ENCODE data around the gene ADGRL2. TPM values are rescaled to one million over a fixed set of nuclear protein-coding genes. Genes with fewer than 3 reads are reported as not detected.

The ADGRL2 gene
- total RNA-seq, 1 experiment from 2014 or later = 0.20 TPM

DNA sequence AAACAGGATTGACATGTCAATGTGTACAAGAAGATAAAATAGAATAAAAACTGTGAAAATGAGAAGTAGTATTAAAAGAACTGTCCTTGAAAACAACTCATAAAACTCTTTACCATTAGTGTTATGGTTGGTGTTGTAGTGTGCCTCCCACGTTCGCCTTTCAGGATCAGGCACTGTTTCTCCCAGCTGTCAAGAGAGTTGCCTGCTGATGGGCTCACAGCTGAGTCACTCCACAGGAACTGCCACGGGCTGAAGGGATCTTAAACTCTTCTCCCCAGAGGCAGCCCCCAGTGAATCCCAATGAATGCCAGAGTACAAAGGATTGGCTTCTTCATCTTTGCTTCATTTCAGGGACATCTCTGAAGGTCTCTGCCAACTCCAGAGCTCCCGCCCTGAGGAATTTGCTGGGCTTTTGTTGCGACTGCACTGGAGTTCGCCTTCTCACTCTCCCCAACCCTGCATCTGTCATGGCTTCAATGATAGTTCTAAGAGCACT, 119.6 kb downstream of the ADGRL2 start:
- Histone ChIP-seq H3K9me3 (ENCODE audit: control insufficient read depth in 1 of 2, insufficient read depth in 1 of 2, low read depth in 1 of 2, low read length in 2 of 2) (no peaks in the 10 kb centered on the region; a peak in 1 of 4 replicates), H3K9me2 (ENCODE audit: insufficient read depth) (no peaks in the 10 kb centered on the region), H3K4me1 (ENCODE audit: control insufficient read depth in 1 of 2, insufficient read depth in 2 of 2, low read length in 2 of 2) (no peaks in the 10 kb centered on the region), H3K36me3 (ENCODE audit: control insufficient read depth in 1 of 2, insufficient read depth in 2 of 2, low read length in 2 of 2) (no peaks in the 10 kb centered on the region), H3K4me3 (replicated peaks in 1 of 2; ENCODE audit: low read depth in 1 of 2, low read length in 2 of 2) (no peak overlapping the region), H3K4me2 (ENCODE audit: low read length) (no peak overlapping the region), H4K20me1 (ENCODE audit: insufficient read depth) (no peaks in the 10 kb centered on the region), H3K27ac (ENCODE audit: low read depth, low read length) (no peak overlapping the region), H3K9ac (ENCODE audit: low read length) (no peak overlapping the region), H3K79me2 (ENCODE audit: insufficient read depth, low read length) (no peaks in the 10 kb centered on the region), H2AFZ (ENCODE audit: low read depth, low read length, poor library complexity, severe bottlenecking) (no peak overlapping the region), H3K27me3 (ENCODE audit: insufficient read depth, low read length) (peaks cover 8% of the 10 kb centered on the region; the same call in 1 of the 2 replicates)
- no TSS peak for BruUV-seq (replicated peaks)
- ChIA-PET RAD21 (ENCODE audit: low non-redundant PET in 1 of 2, low total read pairs in 2 of 2, uncharacterized antibody in 2 of 2, unreplicated experiment in 2 of 2) (no interaction called here), POLR2A (no interaction called here), CTCF (no interaction called here)
- intact Hi-C loops (cut with micrococcal nuclease) = no loop called here
- TF ChIP-seq ZNF274 (IDR thresholded peaks at IDR 0.05; ENCODE audit: low read depth, low read length) = no peak
- no peak for TF ChIP-seq FOSL1 (IDR thresholded peaks at IDR 0.05; ENCODE audit: low read depth)
- DNase-seq (ENCODE audit: low read depth, low spot score) (no peak), ATAC-seq (no peak)

DNA sequence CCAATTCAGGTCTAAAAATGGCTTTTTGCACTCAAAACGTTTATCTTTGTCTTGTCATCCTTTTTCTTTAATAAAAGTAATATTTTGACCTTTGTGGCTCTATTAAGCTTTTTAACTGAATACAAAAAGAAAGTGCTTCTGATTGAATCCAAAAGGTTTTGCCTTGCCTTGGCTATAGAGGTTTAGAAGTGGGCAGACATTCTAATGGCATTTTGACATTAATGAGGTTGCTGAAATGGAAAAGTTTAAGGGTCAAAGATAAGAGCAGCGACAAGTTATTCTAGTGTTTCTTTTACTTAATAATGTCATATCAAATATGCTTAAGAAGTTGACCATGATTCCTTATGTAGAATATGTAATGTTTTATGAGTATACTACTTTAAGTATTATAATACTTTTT, 120.2 kb downstream of the ADGRL2 start:
- H3K36me3 ChIP-seq (ENCODE audit: control insufficient read depth in 1 of 2, insufficient read depth in 2 of 2, low read length in 2 of 2) = no peaks in the 10 kb centered on the region
- RAD21 ChIA-PET (ENCODE audit: low non-redundant PET in 1 of 2, low total read pairs in 2 of 2, uncharacterized antibody in 2 of 2, unreplicated experiment in 2 of 2) = no interaction called here
- intact Hi-C loops (cut with micrococcal nuclease) = no loop called here
- BruUV-seq (replicated peaks) = no TSS peak
- peaks cover 8% of the 10 kb centered on the region; the same call in 1 of the 2 replicates for H3K27me3 ChIP-seq (ENCODE audit: insufficient read depth, low read length)
- no peaks in the 10 kb centered on the region for H4K20me1 ChIP-seq (ENCODE audit: insufficient read depth)
- no peaks in the 10 kb centered on the region for H3K79me2 ChIP-seq (ENCODE audit: insufficient read depth, low read length)
- DNase-seq (ENCODE audit: low read depth, low spot score) = no peak
- no peak overlapping the region for H3K4me2 ChIP-seq (ENCODE audit: low read length)
- no peaks in the 10 kb centered on the region; a peak in 1 of 4 replicates for H3K9me3 ChIP-seq (ENCODE audit: control insufficient read depth in 1 of 2, insufficient read depth in 1 of 2, low read depth in 1 of 2, low read length in 2 of 2)
- no peaks in the 10 kb centered on the region for H3K4me1 ChIP-seq (ENCODE audit: control insufficient read depth in 1 of 2, insufficient read depth in 2 of 2, low read length in 2 of 2)
- CTCF ChIA-PET = no interaction called here
- no peak overlapping the region for H3K9ac ChIP-seq (ENCODE audit: low read length)
- no peak overlapping the region for H3K27ac ChIP-seq (ENCODE audit: low read depth, low read length)
- no peaks in the 10 kb centered on the region for H3K9me2 ChIP-seq (ENCODE audit: insufficient read depth)
- POLR2A ChIA-PET = no interaction called here
- H2AFZ ChIP-seq (ENCODE audit: low read depth, low read length, poor library complexity, severe bottlenecking) = no peak overlapping the region
- ATAC-seq = no peak
- H3K4me3 ChIP-seq (replicated peaks in 1 of 2; ENCODE audit: low read depth in 1 of 2, low read length in 2 of 2) = no peak overlapping the region
- TF ChIP-seq ELF1 (IDR thresholded peaks at IDR 0.05; ENCODE audit: borderline replicate concordance, low read depth) = no peak
- TF ChIP-seq RAD21 (IDR thresholded peaks at IDR 0.05; ENCODE audit: low read depth) = no peak
- no peak for TF ChIP-seq POLR2AphosphoS5 (IDR thresholded peaks at IDR 0.05; ENCODE audit: low read depth, low read length)
- TF ChIP-seq, protein P1, sequence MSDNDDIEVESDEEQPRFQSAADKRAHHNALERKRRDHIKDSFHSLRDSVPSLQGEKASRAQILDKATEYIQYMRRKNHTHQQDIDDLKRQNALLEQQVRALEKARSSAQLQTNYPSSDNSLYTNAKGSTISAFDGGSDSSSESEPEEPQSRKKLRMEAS (IDR thresholded peaks at IDR 0.05) = no peak
- TF ChIP-seq, protein P2, sequence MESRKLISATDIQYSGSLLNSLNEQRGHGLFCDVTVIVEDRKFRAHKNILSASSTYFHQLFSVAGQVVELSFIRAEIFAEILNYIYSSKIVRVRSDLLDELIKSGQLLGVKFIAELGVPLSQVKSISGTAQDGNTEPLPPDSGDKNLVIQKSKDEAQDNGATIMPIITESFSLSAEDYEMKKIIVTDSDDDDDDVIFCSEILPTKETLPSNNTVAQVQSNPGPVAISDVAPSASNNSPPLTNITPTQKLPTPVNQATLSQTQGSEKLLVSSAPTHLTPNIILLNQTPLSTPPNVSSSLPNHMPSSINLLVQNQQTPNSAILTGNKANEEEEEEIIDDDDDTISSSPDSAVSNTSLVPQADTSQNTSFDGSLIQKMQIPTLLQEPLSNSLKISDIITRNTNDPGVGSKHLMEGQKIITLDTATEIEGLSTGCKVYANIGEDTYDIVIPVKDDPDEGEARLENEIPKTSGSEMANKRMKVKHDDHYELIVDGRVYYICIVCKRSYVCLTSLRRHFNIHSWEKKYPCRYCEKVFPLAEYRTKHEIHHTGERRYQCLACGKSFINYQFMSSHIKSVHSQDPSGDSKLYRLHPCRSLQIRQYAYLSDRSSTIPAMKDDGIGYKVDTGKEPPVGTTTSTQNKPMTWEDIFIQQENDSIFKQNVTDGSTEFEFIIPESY (IDR thresholded peaks at IDR 0.05; ENCODE audit: extremely low read depth, insufficient replicate concordance, low read length) = no peak
- no peak for TF ChIP-seq EGR1 (IDR thresholded peaks at IDR 0.05; ENCODE audit: low read depth)
- TF ChIP-seq CBX3 (IDR thresholded peaks at IDR 0.05; ENCODE audit: low read depth) = no peak
- TF ChIP-seq, protein P3, sequence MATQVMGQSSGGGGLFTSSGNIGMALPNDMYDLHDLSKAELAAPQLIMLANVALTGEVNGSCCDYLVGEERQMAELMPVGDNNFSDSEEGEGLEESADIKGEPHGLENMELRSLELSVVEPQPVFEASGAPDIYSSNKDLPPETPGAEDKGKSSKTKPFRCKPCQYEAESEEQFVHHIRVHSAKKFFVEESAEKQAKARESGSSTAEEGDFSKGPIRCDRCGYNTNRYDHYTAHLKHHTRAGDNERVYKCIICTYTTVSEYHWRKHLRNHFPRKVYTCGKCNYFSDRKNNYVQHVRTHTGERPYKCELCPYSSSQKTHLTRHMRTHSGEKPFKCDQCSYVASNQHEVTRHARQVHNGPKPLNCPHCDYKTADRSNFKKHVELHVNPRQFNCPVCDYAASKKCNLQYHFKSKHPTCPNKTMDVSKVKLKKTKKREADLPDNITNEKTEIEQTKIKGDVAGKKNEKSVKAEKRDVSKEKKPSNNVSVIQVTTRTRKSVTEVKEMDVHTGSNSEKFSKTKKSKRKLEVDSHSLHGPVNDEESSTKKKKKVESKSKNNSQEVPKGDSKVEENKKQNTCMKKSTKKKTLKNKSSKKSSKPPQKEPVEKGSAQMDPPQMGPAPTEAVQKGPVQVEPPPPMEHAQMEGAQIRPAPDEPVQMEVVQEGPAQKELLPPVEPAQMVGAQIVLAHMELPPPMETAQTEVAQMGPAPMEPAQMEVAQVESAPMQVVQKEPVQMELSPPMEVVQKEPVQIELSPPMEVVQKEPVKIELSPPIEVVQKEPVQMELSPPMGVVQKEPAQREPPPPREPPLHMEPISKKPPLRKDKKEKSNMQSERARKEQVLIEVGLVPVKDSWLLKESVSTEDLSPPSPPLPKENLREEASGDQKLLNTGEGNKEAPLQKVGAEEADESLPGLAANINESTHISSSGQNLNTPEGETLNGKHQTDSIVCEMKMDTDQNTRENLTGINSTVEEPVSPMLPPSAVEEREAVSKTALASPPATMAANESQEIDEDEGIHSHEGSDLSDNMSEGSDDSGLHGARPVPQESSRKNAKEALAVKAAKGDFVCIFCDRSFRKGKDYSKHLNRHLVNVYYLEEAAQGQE (IDR thresholded peaks at IDR 0.05; ENCODE audit: low read depth) = no peak
- no peak for TF ChIP-seq YY1 (IDR thresholded peaks at IDR 0.05; ENCODE audit: extremely low read depth, insufficient replicate concordance, low read depth, low read length)
- TF ChIP-seq, protein P4, sequence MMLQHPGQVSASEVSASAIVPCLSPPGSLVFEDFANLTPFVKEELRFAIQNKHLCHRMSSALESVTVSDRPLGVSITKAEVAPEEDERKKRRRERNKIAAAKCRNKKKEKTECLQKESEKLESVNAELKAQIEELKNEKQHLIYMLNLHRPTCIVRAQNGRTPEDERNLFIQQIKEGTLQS (IDR thresholded peaks at IDR 0.05) = no peak
- TF ChIP-seq FOSL1 (IDR thresholded peaks at IDR 0.05; ENCODE audit: low read depth) = no peak
- TF ChIP-seq POLR2A (IDR thresholded peaks at IDR 0.05; ENCODE audit: borderline replicate concordance, extremely low read depth, insufficient read depth, insufficient read length) = no peak
